Lung microvascular endothelial cell (primary cell): ENCODE measurements around the gene PAGR1. TPM values are rescaled to one million over a fixed set of nuclear protein-coding genes. Genes with fewer than 3 reads are reported as not detected.
"Not testable (repeated sequence)": the region's sequence is repeated elsewhere in the genome, so short reads cannot be mapped to it uniquely, and the experiment has no call there.

Experiments used
- DNase-seq, 2 donors: peaks; one replicate each; pipeline versions ENCODE4 v3.0.0 to v3.0.0-alpha.2; 2010; ENCODE audit warnings: low read depth in 2 of 2
- total RNA-seq: library from RNA; depleted of rRNA; stranded (reverse); fragments of >200 nt; gene quantifications from 2 replicates; pipeline ENCODE4 v1.2.1, GENCODE V29; 2014

PAGR1 gene
- total RNA-seq, 1 donor from 2014 or later = 16.3 TPM

DNA sequence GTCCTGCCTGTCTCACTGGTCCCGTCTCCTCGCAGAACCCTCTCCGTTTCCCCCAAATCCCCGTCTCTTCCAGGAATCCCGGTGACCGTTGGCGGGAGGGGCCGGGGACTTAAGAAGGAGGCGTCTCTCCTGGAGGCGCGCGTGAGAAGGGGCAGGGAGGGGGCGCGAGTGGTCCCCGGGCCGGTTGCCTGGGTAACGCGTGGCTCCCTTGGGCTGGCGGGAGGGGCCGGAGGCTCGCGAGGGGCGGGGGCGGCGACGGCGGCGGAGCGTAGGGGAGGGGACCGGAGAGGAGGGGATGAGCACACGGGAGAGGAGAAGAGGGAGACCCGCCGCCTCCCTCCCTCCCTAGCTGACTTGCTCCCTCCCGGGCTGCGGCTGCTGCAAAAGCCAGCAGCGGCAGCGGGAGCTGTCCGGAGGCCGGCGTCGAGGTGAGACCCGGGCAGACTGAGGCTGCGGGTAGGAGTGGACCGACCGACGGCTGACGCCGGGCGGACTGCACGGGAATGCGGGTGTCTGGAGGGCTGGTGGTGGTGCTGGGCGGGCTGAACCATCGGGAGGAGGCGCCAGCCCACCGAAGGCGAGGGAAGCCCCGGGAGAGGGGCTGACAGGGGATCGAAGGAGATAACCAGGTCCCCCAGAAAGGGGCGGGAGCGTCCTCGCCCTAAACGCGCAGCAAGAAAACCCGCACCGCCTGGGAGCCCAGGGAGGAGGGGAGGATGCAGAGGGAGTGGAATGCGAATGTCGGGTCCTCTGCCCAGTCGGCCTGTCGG lies 3.9 kb upstream of the PAGR1 start, which contains the start of gene PRRT2:
Gene PRRT2, plus strand, starts transcription at position 298 of the 770 bp plus-strand sequence. CDS start 862 bp downstream, outside the sequence.
- DNase-seq = peak; percentile 40 to 56

GRCh38 chr16:29812754-29813643 lies 3.0 kb upstream of the PAGR1 start:
- DNase-seq = no peak

DNA sequence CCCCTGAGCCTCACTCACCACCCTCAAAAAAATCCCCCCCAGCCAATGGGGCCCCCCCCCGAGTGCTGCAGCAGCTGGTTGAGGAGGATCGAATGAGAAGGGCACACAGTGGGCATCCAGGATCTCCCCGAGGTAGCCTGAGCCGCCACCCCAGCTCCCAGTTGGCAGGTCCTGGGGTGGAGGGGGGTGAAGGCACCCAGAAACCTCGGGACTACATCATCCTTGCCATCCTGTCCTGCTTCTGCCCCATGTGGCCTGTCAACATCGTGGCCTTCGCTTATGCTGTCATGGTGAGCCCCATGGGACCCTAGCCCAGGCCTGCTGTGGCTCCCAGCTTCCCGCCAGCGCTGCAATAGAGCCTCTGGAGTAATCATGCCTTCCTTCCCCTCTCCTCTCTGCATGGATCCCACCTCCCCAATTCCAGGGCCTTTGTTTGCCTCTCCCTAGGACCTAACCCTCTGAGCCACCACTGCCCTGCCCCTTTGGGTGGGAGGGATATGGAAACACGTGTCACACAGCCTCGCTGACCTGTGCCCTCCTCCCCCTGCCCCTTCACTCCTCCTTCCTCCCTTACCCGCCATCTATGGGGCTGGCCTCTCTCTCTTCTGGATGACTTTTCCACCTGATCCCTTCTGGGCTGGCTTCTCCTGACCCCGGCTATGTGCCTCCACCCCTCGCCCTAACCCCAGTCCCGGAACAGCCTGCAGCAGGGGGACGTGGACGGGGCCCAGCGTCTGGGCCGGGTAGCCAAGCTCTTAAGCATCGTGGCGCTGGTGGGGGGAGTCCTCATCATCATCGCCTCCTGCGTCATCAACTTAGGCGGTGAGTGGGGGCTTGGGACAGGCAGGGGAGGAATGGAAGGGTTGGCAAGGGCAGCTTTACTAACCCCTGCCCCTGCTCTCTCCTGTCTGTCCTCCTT lies 2.0 kb upstream of the PAGR1 start:
- no peak for DNase-seq

- DNase-seq = no peak
These were observed 1.4 kb upstream of the PAGR1 start for GRCh38 chr16:29814592-29814991.

DNA sequence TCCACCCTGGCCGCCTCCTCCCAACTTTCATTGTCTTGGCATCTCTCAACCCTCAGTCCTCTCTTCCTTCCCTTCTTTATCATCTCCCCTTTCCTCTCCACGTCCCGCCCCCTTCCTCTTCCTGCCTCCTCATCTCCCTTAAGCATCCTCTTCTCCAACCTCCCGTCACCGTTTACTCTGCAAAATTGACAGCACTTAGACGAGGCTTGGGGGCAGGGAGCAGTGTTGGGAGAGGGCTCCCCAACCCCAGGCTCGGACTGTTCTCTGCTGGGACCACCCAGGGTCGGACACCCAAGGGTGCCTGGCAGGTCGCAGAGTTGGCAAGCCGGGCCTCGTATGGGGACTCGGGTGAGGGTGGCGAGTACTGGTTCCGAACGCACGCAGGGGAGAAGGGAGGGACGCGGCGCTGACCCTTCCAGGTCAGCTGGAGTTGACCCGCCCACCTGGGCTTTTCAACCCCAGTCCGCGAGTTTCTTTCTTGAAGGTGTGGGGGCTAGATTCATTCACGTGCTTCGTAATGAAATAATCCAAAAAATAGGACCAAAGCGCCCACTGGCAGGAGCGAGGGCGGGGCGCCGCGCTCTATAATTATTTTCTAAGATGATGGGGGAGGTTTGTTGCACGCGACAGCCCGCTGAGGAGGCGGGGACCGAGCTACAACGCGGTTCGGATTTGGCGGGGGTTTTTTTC lies 775 bp upstream of the PAGR1 start:
- no peak for DNase-seq

DNA sequence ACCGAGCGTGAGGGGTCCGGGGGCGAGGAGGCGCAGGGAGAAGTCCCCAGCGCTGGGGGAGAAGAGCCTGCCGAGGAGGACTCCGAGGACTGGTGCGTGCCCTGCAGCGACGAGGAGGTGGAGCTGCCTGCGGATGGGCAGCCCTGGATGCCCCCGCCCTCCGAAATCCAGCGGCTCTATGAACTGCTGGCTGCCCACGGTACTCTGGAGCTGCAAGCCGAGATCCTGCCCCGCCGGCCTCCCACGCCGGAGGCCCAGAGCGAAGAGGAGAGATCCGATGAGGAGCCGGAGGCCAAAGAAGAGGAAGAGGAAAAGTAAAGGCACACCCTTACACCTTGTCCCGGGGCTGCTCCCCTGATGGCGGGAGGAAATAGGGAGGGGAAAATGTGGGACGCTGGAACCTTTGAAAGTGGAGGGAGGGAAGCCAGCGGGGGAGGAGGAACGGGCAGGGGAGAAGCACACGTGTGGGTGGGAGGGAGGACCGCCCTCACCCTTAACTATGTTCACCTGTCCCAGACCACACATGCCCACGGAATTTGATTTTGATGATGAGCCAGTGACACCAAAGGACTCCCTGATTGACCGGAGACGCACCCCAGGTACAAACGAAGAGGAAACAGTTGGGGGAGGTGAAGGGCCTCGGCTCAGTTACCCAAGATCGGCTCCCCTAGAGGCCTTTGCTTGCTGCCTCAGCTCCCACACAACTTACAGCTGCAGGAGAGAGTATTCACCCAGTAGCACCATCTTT lies 916 bp downstream of the PAGR1 start:
- DNase-seq = peak; percentile 60 to 63

- no peak for DNase-seq
These were observed 2.1 kb downstream of the PAGR1 start for GRCh38 chr16:29818082-29818481.

- DNase-seq = no peak
These were observed 3.6 kb downstream of the PAGR1 start for GRCh38 chr16:29819506-29819905.

- DNase-seq = peak in 1 of 2 donors; percentile 48
These were observed 4.3 kb downstream of the PAGR1 start, which contains the start of gene MVP for GRCh38 chr16:29820271-29820701. Gene MVP (plus strand): TSS chr16:29820462. CDS start chr16:29830550, 10,088 bp downstream.

GRCh38 chr16:29820730-29821642 lies 5.0 kb downstream of the PAGR1 start:
- DNase-seq = peak; percentile 49 to 51

GRCh38 chr16:29821643-29822115 lies 5.7 kb downstream of the PAGR1 start:
- DNase-seq = peak; percentile 52 to 82

DNA sequence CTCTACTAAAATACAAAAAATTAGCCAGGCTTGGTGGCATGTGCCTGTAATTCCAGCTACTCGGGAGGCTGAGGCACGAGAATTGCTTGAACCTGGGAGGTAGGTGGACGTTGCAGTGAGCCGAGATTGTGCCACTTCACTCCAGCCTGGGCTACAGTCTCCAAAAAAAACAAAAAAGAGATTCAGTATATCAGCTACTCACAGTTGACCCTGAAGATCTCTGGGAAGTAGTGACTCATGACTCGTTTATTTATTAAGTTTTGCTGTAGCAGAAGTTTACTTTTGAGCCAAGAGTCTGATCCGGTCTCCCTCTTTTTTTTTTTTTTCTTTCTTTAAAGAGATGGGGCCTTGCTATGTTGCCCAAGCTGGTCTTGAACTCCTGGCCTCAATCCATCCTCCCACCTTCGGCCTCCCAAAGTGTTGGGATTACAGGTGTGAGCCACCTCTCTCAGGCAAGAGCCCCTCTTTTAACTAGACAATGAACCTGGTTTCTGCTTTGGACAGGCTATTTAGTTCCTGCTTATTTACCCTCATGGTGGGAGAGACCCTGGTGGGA lies 8.7 kb downstream of the PAGR1 start:
- DNase-seq = peak; percentile 35 to 85

GRCh38 chr16:29825145-29826044 lies 9.4 kb downstream of the PAGR1 start:
- DNase-seq = peak; percentile 48 to 75

DNA sequence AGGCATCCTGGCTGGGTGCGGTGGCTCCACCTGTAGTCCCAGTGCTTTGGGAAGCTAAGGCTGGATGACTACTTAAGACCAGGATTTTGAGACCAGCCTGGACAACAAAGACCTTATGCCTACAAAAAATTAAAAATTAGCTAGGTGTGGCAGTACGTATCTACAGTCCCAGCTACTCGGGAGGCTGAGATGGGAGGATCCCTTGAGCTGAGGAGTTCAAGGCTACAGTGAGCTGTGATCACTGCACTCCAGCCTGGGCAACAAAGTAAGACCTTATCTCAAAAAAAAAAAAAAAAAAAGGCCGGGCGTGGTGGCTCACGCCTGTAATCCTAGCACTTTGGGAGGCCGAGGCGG lies 10.4 kb downstream of the PAGR1 start:
- DNase-seq = no peak

- no peak for DNase-seq
These were observed 14.8 kb downstream of the PAGR1 start for GRCh38 chr16:29830774-29831173.

GRCh38 chr16:29831490-29831889 lies 15.5 kb downstream of the PAGR1 start:
- DNase-seq = no peak

DNA sequence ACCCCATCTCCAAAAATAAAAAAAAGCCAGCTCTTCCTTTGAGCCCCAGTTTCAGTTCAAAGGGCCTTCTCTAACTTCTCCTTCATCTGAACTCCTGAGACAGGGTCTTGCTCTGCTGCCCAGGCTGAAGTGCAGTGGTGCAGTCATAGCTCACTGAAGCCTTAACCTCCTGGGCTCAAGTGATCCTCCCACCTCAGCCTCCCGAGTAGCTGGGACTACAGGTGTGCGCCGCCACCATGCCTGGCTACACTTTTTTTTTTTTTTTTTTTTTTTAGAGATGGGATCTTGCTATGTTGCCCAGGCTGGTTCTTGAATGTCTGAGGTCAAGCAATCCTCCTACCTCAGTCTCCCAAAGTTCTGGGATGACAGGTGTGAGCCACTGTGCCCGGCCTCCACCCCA lies 17.3 kb downstream of the PAGR1 start:
- not testable (repeated sequence) for DNase-seq
